Activated CD4-positive, alpha-beta T cell treated with anti-CD3 and anti-CD28 coated beads for 24 hours (primary cell): ENCODE results near the gene CRYL1.

Experiments
- DNase-seq, 2 donors: peaks; one replicate each; pipeline ENCODE4 v3.0.0-alpha.2; 2020; ENCODE audit warnings: low read depth in 2 of 2

Gene CRYL1

DNA sequence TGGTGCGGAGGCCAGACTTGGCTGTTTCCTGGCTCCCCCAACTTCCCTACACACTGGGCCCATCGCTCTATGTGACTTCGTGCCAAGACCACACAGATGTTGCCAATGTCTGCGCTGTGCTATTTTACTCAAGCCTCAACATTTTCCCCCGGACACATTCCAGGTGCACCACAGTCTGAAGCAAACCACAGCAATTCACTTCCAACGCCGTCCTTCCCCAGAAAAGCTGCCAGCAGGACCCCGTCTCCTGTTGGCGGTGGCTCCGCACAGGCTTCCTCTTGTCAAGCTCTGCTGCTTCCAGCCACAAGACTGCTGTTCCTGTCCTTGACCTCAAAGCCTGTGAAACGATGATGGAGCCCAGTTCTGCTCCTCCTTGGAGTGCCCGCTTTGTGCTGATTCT, 100.7 kb downstream of the CRYL1 start:
- no peak for DNase-seq

DNA sequence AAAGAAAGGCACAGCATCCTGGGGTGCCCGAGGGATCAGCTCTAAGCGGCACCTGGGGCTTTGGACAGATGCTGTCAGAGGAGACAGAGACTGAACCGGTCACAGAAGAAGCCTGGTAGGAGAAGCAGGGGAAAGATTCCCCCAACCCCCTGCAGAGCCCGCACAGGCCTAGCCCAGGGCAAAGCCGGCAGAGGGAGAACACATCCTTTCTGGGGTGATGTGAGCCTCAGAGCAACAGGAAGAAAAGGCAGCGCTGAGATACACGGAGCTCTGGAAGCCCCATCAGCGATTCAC, 101.2 kb downstream of the CRYL1 start:
- no peak for DNase-seq

DNA sequence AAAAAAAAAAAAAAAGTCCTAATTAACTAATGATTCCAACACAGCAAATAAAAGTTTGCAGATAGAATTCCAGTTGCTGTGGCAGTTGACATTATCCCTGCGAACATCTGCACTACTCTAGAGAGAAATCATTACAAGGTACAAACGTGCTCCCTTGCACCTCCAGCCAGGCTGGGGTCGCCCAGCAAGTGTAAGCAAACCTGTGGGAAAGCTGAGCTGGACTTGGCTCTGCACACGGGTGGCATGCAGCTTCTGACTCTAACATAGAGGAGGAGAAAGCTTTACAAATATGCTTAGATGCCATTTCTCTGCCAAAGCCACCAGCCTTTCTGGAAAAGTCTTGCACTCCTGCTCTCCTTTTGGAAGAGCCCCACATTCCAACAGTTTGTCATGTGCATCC, 103.3 kb downstream of the CRYL1 start:
- DNase-seq = no peak

DNA sequence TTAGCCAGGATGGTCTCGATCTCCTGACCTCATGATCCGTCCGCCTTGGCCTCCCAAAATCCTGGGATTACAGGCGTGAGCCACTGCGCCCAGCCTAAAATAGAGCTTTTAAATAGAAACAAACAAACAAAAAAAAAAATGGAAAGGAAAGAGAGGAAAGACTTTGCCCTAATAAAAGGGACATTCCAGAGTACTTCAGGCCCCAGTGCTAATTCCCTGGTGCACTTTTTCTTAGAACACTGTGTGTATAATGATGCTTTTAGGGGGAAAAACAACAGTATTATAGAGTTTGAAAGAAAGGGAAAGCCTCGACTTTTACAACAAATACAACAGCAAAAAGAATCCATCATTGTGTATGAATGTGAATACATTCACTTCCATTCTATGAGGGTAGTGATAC, 104.7 kb downstream of the CRYL1 start:
- no peak for DNase-seq

DNA sequence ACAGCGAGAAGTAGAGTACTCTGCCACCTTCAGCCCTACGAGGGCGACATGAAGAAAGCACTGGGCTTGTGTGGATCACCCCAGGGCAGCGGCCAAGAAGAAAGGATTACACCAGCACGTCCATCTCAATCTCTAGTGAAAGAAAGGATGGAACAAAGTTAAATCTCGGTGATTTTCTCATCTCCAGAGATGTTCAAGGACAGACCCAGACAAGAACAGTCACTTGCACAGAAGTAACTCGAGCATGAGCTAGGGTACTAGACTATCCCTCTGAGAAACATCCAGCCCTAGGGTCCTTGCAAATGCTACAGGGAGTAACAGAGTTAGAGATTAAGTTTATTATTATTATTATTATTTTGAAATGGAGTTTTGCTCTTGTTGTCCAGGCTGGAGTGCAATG, 106.7 kb downstream of the CRYL1 start:
- DNase-seq = no peak

DNA sequence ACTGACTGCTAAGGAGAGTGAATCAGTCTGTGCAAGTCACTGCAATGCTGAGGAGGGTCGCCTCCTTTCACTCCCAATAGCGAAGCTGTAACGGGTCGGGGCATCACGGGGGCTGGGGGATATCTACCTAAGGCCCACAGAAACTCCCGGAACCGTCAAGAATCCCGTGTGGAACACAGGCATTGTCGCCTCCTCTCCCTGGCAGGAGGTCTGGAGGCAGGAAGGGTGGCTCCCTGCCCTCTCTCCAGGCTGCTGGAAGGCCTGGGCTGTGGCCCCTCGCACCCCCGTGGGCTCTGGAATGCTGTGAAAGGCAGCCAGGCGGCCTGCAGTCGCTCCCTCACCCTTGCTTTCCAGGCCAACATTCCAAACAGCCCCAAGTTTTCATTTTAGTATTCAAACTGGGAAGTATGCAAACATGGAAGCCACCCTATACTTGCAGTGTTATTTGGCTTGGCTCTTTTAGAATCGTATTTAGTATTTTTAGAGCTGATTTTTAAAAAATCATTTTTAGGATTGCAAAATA, 109.4 kb downstream of the CRYL1 start:
- DNase-seq = no peak

DNA sequence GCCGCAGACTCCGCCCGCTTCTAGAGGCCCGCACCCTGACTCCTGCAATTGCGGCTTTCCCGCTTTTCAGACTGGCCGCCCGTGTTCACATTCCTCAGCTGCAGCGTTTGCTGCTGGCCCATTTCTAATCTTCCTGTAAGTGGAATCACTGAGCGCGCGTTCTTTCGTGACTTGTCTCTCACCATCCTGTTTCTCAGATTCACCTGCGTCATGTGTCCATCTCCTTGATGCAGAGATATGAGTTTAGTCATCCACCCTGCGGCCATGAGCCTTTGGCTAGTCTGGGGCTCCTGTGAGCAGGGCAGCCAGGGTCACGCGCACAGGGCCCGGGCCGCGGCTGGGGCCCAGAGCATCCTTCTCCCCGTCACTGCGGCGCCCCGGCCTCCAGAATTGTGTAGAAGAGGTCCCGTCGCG, 110.0 kb downstream of the CRYL1 start:
- DNase-seq = no peak

DNA sequence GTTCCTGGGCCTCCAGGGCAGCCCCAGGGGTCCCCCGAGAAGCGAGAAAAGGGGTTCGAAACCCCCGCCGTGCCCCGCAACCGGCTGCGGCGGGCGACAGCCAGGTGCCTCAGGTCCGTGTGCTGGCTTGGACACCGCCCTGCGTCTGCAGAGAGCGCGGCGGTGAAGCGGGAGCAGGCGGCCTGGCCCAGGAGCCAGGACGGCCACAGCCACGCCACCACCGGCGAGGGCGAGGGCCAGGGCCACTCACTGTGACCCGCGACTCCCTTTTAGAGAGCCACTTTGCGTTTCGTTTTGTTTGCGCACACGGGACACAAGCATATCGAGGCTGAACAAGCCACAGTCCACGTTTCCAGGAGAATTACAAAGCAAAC, 110.4 kb downstream of the CRYL1 start:
- DNase-seq = no peak

DNA sequence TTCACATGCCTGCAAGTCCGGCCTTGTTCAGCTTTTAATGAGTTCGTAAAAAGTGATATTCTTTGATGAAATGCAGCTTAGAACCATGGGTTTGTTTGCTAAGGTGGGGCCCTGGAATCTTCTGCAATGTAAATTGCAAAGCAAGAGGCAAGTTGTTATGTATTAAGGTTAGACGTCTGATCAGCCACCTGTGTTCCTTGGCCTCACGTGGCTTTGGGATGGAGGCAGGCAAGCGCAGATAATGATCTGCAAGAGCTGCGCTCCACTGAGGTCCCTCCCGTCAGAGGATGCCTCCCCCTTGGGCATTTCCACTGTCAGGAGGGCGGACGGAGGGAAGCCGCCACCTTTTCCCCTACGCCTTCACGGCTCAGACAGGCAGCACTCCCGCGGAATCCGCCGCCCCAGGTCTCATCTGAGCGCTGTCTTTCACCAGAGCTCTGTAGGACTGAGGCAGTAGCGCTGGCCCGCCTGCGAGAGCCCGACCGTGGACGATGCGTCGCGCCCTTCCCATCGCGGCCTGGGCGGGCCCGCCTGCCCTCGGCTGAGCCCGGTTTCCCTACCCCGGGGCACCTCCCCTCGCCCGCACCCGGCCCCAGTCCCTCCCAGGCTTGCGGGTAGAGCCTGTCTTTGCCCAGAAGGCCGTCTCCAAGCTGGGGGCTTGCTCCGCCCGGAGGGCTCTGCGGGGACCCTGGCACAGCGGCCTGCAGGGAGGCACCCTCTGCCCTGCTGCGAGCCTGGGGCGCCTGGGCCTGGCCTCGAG, 110.9 kb downstream of the CRYL1 start:
- no peak for DNase-seq

DNA sequence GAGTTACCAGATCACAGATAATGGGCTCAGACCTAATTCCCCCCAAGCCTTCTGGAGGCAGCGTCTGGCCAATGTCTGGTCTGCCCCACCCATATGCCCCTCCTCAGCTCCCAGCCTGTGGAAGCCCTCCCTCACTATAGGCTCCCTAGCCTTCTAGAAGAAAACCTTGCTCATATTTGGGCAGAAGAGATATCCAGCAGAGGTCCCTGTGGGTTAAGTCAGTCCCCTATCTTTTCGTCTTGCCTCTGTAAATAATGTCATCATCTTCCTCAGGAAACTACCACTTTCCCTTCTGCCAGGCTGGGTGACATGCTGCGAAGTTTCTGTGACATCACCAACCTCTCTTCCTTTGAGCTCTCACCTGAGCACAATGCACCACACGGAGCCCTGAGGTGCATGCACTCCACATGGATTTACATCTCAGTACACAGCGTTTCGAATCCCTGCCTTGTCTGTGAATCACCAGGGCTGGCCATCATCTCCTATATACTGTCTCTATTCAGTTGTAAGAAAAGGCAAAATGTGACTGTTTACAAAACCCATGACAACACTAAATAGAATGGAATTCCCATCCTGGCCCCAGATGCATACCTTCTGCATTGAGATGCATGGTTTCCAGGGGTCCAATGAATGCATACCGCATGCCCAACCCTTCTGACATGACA, 112.8 kb downstream of the CRYL1 start:
- DNase-seq = no peak

DNA sequence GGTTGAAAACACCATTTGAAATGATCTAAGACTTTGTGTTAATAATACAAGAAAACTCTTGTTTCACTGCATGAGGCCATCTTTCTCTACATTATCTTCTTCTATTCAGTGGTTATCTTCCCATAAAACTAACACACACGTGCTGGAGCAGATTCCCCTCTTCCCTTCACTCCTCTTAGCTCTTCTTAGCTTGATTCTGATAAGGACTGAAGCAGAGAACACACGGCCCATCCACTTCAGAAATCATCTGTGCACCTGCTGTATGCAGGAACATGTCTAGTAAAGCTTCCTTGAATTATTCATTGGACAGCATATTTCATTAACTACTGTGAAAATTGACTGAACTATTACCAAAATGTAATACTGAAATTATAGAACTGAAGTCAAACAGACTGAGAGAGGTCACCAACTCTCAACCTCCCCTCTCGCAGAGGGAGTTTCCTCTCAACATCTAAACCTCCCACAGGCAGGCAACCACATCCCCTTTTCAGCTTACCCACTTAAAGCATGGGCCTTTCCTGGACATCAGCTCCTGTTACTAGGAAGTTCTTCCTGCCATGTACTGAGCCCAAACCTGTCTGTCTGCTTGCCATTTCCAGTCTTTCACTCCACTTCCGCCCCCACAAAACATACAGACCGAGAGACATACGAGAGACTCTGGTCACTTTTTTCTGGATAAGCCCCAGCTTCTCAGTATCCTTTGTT, 113.9 kb downstream of the CRYL1 start:
- no peak for DNase-seq

DNA sequence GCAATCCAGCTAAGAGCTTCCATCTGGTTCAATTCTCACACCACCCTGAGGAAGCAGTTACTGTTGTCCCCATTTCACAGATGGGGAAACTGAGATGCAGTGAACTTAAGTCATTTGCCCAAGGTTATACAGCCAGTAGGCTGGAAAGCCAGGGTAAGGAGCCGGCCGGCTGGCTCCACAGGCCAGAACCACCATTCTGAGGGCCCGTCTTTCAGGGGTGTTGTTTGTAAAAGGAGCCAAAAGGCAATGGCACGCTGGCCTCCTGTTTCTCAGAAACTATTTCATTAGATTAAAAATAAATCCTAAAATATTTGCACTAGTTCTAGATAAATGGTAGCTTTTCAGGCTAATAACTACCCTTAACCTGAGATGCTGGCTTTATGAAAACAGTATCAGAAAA, 114.9 kb downstream of the CRYL1 start:
- no peak for DNase-seq

DNA sequence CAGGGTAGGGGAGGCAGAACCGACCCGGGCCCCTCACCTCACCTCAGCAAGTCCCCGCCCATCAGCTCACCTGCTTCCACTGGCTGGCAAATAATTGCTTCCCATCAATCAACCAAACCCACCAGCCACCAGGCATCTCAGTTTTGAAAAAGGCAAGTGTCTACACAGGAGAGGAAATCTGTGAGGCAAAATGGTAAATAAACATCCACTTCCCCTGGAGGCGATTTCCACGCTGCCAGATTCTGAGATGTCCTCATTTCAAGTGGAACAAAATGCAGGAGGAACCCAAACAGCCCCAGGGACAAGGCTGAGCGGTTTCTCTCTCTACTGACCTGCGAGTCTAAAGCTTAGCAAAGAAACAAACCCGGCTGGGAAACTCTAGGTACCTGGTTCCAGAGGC, 117.5 kb downstream of the CRYL1 start:
- DNase-seq = no peak

DNA sequence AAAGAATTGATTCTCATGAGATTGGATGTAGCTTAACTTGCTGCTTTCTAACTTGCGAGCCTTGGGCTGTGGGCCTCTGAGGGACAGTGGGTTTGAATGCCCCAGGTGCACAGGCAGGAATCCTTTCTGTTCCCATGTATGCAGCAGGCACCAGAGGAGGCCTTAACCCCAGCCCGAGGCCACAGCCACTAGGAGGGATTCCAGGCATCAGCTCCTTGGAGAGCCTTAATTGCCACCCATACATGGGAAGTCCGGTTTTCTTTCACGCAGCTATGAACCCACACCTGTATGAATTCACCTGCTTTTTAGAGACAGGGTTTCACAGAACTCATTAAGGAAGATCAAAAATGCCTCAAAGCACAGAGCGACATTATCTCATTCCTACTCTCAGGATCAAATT, 117.9 kb downstream of the CRYL1 start:
- no peak for DNase-seq

DNA sequence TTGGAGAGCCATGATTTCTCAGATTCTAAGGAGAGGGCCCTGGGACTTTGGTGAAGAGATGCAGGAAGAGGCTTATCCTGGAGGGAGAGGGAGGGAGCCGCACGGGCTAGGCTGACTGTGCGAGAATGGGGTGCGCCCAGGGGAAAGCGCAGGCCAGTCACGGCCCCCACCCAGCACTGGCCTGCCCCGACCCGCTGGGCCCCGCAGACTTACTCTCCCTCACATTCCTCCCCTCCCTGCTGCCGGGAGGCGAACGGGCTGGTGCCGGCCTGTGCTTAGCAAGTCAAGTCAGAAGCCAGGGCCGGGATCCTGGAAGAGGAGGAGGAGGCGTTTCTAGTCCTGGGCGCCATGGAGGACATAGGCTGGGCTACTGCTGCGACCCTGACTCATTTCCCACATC, 120.0 kb downstream of the CRYL1 start:
- no peak for DNase-seq

DNA sequence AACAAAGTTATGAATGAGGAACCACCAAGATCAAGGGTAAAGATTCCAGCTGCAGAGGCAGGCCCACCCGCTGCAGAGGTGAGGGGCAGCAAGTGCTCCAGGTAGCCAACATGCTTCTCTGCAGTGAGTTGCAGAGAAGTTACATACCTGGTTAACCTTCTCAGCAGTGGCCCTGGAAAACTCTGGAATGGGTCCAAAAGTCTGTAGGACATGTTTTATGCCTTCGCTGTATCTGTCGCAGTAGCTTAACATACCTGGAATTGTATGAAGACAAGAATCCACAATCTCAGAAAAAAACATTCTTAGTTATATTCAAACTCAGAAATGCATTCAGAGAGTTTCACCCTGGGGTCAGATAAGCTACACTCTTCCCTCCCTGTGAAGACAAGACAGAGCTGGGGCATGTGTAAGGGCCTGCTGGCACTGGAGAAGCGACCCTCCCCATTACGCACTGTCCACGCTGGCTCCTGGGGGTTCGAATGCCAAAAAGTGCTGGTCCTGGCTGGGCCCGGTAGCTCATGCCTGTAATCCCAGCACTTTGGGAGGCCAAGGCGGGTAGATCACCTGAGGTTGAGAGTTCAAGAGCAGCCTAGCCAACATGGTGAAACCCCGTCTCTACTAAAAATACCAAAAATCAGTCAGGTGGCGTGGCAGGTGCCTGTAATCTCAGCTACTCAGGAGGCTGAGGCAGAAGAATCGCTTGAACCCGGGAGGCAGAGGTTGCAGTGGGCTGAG, 121.0 kb downstream of the CRYL1 start:
- DNase-seq = no peak

DNA sequence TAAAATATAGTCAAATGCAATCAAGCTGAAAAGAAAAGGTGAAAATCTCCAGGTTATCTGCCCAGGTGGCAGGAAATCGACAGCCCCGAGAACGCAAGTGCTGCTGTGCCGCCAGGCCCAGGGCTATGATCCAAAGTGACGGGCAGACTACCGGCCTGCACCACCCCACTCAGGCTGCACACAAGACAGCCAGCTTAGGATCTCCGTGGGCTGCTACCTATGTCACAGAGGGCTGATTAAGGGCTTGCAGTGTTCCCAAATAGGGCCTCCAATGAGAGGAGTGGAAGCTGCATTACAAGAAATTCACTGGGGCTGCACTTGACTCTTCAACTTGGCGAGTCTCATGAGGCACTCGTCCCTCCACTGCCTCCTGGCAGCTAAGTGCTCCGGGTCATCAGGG, 121.8 kb downstream of the CRYL1 start:
- no peak for DNase-seq

DNA sequence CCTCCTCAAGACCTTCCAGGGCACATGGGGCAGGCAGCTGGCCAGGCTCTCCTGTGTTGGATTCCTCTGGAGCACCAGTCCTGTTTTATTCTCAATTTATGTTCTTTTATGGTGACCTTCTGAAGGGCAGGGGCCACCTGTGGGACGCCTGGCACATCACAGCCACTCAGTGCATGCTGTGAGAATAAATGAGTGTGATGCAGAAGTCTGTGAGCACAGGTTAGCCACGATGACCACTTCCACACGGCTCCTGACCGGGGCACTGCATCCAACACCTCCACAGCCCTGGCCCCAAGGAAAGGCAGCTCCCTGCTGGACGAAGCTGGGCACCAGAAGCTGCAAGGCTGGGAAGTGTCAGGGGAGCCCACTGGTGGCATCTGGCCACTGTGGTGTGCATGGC, 122.8 kb downstream of the CRYL1 start:
- no peak for DNase-seq

DNA sequence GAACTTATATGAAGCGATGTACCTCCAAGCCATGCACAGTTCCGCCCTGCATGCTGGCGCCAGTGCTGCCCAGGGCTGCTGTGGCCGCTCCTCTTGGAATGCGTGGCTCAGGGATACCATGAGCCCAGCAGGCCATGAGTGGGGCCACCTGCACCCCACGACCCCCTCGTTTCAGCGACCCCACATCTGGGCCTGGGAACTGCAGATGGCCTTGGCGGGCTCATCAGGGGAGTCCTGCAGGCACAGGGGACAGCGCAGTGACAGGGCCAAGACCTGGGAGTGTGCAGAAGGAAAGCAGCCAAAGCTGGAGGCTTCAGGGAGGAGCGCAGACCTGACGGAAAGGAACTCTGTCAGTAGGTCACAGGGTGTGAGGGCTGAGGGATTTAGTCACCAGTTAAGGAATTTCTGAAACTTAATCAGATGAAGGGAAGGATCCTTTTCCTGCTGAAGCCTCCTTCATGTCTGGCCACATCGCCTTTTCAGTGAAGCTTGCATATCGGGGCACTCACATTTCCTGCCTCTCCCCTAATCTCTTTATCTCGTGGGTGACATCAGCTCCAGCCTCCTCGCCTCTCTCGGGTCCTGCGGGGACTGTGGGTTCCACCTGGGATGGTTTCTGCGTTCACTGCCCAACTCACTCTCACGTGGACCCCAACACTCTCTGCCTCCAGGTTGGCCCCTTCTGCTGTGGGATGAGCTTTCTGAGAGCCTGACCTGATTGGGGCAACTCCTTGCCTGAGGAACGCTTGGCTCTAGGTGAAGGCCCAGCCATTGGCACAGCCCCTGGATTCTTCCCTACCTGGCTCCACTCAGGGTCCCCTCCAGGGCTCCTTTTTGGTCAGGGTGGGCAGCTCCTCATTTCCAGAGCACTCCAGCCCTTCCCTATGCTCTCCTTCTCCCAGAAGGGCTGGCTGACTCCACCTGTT, 123.5 kb downstream of the CRYL1 start:
- no peak for DNase-seq

DNA sequence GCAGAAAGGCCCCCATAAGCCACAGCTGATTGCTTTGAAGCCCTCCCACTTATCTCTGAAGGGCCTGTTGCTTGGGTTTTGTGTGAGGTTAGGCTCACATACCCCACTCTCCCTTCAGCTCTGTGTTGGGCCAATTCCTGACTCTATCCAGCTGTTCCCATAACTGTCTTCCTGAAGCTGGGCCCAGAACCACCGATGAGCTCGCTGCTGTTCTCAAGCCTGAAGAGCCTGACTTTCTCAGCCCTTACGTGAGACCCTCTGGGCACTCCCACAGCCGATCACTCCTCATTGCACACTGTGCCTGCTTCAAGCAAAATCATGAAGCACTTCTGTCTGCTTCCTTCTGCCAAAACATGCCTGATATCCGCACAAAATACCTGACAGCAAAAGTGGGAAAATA, 124.1 kb downstream of the CRYL1 start:
- no peak for DNase-seq

DNA sequence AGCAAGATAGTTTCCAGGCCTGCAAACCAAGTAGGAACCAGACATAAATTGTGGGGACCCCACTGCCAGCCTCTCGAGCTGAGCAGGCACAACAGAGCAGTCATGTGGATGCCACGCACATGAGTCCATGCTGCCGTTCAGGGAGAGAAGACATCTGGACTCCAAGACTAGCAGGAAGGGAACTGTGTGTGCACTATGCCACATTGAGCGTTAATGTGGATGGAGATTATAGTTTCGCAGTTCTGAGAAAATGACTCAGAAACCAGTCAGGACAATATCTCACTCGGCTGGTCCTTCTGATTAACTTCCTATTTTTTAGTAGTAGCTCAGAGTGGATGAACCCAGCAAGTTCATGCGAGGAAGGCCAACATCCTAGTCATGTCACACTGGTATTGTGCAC, 124.9 kb downstream of the CRYL1 start:
- DNase-seq = no peak
